KBM-7 (cell line): ENCODE measurements around the gene UNC13A.

Source experiments
- DNase-seq: peaks from one replicate; pipeline ENCODE4 v3.0.0-alpha.2; 2015
- in situ Hi-C: fragments of 300-500 bp; cut with MboI; formaldehyde crosslinking; loops from 2 replicates; pipeline ENCODE4 v1.14.3; 2020; ENCODE audit warnings: low sequenced_read_pairs, low pct_unique_long_range_greater_than_20kb, mixed read lengths

The UNC13A gene

DNA sequence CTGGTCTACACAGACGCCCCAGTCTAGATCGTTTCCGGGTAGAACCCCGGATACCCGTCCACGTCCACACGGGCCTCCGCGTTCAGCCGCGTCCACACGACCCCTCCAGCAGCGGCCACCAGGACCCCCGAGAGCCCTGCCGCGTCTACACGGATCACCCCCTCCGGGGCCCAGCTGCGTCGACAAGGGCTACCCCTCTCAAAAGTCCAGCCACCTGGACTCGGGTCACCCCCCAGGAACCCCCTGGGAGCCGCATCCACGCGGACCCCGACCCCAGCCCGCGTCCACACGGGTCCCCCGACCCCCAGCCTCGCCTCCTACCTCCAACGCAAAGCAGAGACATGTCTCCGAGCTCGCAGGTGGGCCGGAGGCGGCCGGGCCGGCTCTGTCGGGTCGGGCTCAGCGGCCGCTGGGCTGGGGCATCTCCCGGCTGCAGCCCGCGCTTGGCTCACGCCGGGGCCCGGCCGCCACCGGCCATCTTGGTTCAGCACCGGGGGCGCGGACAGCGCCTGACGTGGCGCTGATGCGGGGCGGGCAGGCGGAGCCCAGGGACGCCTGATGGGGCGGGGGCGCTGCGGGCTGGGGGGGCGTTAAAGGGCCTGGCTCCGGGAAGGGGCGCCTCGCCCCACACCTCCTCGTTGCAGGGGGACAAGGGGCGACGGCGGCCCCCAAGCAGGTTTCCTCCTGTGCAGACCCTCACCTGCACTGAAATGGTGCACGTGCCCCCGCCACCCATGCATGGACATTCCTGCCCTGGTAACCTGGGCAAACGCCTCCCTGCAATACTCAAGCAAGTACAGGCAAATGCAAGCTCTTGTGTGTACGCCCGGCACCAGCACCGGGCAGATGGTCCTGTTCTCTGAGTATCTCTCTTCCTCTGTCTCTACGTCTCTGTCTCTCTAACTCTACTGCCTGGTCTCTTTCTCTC lies at the start of gene UNC13A:
Gene UNC13A (minus strand): TSS at position 498 of the 928 bp plus-strand sequence. CDS start 155 bp downstream, at position 343.
- in situ Hi-C loops = no loop called here
- DNase-seq = peak; percentile 36

DNA sequence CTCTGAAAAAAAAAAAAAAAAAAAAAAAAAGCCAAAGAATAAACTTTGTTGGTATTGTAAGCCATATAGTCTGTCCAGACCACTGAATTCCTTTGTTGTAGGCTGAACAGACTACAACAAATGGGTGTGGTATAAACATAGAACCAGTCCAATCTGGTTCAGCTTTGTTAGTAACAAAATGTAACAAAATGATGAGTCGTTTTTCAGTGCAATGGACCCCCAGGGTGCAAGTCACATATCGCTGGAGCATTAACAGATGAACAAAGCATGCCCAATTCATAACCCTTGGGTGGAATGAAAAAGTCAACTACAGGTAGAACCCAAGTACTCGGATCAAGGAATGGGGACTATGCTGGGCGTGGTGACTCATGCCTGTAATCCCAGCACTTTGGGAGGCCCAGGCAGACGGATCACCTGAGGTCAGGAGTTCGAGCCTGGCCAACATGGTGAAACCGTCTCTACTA lies 49.6 kb upstream of the UNC13A start:
- in situ Hi-C loops = no loop called here
- DNase-seq = no peak

DNA sequence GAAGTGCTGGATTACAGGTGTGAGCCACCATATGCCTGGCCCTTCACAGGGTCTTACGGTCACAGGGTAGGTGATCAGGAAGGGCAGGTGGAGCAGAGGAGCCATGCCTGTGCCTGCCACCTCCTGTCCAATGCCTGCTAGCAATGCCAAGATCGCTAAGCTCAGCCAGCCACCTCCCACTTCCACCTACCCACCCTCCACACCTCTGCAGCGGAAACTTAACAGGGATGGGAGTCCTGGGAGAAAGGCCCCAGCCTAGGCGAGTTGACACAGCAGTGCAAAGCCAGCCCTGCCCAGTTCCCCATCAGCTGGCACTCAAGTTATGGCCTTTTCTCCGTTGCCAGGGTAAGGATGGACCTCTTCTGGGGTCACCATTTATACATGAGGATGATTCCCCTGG lies 47.3 kb upstream of the UNC13A start:
- no peak for DNase-seq
- in situ Hi-C loops = no loop called here

DNA sequence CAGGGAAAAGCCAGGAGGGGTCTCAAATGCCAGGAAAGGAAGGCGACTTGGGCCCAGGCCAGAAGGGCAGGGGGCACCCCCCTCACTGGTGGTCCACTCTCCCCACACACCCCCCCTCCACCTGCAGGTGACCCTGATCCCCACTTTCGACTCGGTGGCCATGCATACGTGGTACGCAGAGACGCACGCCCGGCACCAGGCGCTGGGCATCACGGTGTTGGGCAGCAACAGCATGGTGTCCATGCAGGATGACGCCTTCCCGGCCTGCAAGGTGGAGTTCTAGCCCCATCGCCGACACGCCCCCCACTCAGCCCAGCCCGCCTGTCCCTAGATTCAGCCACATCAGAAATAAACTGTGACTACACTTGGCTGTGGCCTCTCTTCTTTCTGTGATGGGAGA lies 46.0 kb upstream of the UNC13A start:
- in situ Hi-C loops = no loop called here
- no peak for DNase-seq

DNA sequence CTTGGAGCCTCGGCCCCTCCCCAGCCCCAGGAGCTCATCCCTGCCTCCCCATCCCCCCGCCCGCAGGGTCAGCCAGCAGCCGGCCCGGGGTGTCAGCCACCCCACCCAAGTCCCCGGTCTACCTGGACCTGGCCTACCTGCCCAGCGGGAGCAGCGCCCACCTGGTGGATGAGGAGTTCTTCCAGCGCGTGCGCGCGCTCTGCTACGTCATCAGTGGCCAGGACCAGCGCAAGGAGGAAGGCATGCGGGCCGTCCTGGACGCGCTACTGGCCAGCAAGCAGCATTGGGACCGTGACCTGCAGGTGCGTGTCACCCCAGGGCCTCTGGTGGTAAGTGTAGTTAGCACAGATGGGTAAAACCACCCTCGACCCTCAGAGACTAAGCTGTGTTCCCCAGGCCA lies 45.0 kb upstream of the UNC13A start:
- in situ Hi-C loops = no loop called here
- DNase-seq = no peak

DNA sequence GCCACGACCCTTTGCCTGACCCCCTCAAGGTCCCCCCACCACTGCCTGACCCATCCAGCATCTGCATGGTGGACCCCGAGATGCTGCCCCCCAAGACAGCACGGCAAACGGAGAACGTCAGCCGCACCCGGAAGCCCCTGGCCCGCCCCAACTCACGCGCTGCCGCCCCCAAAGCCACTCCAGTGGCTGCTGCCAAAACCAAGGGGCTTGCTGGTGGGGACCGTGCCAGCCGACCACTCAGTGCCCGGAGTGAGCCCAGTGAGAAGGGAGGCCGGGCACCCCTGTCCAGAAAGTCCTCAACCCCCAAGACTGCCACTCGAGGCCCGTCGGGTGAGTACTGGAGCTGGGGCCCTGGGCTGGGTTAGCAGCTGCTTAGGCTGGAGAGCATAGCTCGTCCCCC lies 39.7 kb upstream of the UNC13A start:
- DNase-seq = no peak
- in situ Hi-C loops = no loop called here

DNA sequence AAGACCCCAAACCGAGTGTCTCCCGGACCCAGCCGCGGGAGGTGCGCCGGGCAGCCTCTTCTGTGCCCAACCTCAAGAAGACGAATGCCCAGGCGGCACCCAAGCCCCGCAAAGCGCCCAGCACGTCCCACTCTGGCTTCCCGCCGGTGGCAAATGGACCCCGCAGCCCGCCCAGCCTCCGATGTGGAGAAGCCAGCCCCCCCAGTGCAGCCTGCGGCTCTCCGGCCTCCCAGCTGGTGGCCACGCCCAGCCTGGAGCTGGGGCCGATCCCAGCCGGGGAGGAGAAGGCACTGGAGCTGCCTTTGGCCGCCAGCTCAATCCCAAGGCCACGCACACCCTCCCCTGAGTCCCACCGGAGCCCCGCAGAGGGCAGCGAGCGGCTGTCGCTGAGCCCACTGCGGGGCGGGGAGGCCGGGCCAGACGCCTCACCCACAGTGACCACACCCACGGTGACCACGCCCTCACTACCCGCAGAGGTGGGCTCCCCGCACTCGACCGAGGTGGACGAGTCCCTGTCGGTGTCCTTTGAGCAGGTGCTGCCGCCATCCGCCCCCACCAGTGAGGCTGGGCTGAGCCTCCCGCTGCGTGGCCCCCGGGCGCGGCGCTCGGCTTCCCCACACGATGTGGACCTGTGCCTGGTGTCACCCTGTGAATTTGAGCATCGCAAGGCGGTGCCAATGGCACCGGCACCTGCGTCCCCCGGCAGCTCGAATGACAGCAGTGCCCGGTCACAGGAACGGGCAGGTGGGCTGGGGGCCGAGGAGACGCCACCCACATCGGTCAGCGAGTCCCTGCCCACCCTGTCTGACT lies 39.0 kb upstream of the UNC13A start:
- DNase-seq = no peak
- in situ Hi-C loops = no loop called here

DNA sequence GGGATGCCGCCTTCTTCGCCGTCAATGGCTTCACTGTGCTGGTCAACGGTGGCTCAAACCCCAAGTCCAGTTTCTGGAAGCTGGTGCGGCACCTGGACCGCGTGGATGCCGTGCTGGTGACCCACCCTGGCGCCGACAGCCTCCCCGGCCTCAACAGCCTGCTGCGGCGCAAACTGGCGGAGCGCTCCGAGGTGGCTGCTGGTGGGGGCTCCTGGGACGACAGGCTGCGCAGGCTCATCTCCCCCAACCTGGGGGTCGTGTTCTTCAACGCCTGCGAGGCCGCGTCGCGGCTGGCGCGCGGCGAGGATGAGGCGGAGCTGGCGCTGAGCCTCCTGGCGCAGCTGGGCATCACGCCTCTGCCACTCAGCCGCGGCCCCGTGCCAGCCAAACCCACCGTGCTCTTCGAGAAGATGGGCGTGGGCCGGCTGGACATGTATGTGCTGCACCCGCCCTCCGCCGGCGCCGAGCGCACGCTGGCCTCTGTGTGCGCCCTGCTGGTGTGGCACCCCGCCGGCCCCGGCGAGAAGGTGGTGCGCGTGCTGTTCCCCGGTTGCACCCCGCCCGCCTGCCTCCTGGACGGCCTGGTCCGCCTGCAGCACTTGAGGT lies 38.1 kb upstream of the UNC13A start:
- in situ Hi-C loops = no loop called here
- DNase-seq = no peak

DNA sequence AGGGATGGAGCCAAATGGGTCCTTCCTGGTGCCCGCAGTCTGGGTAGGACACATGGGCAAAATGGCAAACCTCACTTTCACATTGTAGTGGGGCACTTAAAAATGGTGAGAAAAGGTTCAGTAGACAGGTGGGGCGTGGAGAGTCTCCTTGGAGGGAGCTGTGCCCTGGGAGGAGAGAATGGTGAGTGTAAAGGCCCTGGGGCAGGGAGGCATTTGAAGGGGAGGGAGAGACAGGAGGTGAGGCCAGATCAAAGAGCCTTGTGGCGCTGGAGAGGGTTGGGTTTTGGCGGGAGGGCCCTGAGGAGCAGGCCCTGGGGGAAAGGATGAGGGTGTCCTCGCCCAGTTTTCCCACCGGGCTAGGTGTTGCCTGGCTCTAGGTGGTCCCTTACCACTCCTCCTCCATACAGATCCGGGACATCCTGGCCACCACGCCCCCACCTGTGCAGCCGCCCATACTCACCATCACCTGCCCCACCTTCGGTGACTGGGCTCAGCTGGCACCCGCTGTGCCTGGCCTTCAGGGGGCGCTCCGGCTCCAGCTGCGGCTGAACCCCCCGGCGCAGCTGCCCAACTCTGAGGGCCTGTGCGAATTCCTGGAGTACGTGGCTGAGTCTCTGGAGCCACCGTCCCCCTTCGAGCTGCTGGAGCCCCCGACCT lies 37.4 kb upstream of the UNC13A start:
- in situ Hi-C loops = no loop called here
- no peak for DNase-seq

DNA sequence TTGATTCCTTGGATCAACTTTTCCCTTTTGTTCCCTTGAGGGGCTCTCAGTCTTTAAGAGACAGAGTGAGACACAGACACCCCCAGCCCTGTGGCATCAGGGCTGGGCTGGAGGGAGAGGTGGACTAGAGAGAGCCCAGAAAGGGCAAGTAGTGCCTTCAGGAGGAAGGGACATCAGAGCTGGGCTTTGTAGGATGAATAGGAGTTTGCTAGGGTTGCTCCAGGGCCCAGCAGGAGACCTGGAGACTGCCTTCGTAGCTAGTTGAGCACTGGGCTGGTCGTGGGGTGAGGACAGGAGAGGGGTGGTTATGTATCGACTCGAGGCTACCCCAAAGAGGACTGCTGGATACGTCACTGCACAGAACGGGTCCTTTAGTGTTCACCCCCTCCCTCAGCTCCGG lies 36.5 kb upstream of the UNC13A start:
- in situ Hi-C loops = no loop called here
- no peak for DNase-seq

DNA sequence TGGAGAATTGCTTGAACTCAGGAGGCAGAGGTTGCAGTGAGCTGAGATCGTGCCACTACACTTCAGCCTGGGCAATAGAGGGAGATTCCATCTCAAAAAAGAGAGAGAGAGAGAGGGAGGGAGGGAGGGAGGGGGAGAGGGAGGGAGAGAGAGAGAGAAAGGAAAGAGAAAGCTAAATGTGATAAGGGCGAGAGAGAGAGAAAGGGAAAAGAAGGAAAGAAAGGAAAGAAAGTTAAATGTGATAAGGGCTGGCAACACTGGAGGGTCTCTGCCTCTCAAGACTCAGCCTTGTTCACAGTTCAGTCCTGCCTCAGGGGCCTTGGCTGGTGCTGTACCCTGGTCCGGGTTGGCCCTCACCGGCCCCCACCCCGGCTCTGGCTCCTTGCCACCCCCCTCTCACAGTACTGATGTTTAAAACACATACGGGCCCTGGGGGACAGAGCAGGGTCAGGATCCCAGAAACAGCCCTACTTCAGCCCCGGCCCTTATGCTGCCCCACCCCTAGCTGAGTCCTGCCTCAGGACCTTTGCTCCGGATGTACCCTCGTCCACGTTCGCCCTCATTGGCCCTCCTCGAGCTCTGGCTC lies 34.6 kb upstream of the UNC13A start:
- DNase-seq = no peak
- in situ Hi-C loops = no loop called here

DNA sequence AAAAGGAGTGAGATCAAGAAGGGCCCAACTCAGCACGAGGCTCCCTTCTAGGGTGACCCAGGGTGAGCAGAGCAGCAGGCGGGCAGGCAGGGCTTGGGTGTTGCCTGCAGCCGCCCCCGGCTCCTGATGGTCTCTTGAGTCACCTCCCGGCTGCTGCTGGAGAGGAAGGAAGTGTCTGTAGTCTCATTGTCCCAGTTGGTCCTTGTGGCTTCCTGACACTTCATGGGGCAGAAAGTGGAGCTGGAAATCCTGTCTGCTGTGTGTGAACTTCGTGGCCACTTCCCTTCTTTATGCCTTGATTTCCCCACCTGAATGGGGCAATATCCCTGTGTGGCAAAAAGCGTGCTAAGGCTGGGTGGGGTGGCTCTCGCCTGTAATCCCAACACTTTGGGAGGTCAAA lies 33.7 kb upstream of the UNC13A start:
- DNase-seq = peak; percentile 64
- in situ Hi-C loops = no loop called here

DNA sequence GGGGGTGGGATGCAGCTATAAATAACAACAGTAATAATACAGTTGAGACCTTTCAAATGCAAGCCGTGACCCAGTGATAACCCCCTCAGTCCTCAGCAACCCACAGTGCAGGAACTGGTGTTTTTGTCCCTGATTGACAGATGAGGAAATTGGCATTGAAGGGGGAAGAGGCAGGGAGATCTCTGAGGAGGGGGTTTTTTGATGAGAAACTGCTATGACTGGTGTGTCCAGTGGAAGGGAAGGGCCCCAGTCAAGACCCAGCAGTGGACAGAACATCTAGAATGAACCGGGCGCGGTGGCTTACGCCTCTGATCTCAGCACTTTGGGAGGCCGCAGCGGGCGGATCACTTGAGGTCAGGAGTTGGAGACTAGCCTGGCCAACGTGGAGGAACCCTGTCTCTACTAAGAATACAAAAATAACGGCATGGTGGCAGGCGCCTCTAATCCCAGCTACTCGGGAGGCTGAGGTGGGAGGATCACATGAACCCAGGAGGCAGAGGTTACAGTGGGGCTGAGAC lies 33.0 kb upstream of the UNC13A start:
- in situ Hi-C loops = no loop called here

DNA sequence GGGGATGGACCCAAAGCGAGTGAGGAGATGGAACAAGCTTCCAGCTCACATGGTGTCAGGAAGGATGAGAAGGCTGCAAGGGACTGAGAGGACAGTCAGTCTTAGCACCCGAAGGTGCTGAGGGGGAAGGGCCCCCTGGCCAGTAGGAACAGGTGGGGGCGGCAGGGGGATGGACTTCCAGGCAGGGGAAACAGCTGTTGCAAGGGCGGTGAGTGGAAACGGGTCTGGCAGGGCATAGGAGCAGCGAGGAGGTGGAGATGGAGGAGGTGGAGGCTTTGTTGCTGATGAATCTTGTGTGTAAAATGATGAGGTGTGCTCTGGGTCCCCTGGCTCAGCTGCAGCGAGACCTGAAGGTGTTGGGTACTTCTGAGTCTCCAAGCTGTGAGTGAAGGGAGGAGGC lies 32.3 kb upstream of the UNC13A start:
- in situ Hi-C loops = no loop called here
- no peak for DNase-seq

More for the DNA sequence above, 33.0 kb upstream of the UNC13A start:
- DNase-seq = no peak

DNA sequence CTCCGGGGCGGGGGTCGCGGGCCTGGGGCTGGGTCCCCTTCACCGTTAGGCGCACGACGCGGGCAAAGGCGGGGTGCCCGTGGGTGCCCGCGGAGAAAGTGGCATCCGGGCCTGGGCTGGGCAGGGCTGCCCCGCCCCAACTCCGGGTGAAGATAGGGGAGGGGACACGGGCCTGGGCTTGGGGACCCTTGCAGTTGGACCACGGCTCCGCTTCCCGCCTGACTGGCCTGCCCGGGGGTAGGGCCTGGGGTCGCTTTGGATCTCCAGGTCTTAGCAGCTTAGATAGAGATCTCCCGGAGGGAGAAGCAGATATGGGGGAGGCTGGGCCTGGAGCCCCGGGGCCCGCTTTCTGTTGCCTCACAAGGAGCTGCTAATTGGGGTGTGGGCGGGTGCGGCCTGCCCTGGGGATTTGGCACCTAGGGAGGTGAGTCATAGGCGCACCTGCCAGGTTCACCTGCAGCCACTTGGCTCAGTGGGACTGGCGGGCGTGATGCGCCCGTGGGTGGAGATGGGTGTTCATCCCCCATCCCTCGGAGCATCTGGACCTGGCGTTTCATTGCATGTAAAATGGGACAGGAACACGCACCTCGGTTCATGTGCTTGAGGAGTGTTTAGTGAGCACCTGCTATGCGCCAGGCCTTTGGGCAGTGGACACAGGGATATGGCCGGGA lies 31.7 kb upstream of the UNC13A start:
- DNase-seq = no peak
- in situ Hi-C loops = no loop called here

DNA sequence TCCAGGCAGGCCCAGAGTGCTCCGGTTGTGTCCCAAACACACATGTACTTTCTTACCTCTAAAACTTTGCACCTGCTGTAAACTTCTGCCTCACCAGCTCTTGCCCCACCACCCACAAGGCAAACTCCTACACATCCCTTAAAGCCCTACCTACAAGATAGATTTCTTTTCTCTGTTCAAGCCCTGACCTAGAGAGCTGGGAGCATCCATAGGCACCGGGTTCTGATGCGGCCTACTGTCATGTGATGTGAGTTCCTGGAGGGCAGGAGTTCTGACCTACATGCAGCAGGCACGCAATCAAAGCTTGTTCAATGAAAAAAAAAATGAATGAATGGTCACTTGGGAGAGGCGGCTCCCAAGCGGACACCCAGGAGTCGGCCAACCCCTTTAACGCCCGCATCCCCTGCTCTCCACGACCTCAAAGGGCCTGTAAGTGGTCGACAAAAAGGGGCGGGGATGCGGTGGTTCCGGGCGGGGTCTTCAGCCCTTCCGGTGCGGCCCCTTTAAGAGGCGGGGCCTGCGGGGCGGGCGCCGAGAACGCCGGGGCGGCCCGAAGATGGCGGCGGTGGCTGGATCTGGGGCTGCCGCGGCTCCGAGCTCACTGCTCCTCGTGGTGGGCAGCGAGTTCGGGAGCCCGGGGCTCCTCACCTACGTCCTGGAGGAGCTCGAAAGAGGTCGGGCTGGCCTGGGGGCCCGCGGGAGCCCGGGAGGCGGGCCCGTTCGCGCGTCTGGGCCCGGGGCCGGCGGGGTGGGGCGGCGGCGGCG lies 31.0 kb upstream of the UNC13A start, which contains the start of gene MAP1S:
Gene MAP1S (plus strand): TSS at position 534 of the 765 bp plus-strand sequence. CDS start 23 bp downstream, at position 557.
- DNase-seq = peak; percentile 67
- in situ Hi-C loops = no loop called here

DNA sequence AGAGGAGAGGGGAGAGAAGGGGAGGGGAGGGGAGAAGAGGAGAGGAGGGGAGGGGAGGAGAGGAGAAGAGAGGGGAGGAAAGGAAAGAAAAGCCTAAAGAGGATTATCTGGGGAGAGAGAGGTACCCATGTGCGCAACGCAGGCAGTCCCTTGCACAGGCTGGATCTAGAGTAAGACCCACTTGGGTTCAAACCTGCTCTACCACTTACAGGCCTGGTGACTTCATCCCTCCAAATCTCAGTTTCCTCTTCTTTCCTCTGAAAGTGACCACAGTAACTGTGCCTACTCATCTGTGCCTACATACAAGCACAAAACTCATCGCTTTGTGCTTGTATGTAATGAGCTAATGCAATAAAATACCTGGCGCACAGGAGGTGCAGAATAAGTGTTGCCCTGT lies 30.4 kb upstream of the UNC13A start:
- in situ Hi-C loops = no loop called here
- peak; percentile 26 for DNase-seq
